ENCODE results near the gene HDAC9.

The HDAC9 gene

GRCh38 chr7:18889436-18889835 lies 393.9 kb downstream of the HDAC9 start:
- no peak for DNase-seq (ENCODE audit: low read depth, low spot score)
- TF ChIP-seq CTCF (IDR thresholded peaks at IDR 0.05; ENCODE audit: low read depth, low read length): no peak
- no peak overlapping the region for H3K4me3 ChIP-seq (ENCODE audit: low read depth, low read length)
- in situ Hi-C loops (cut with HindIII; ENCODE audit: low sequenced_read_pairs): no loop called here

- in situ Hi-C loops (cut with HindIII; ENCODE audit: low sequenced_read_pairs): no loop called here
- TF ChIP-seq CTCF (IDR thresholded peaks at IDR 0.05; ENCODE audit: low read depth, low read length): no peak
- H3K4me3 ChIP-seq (ENCODE audit: low read depth, low read length): no peak overlapping the region
- peak; percentile 47 for DNase-seq (ENCODE audit: low read depth, low spot score)
These were observed 394.6 kb downstream of the HDAC9 start for GRCh38 chr7:18890134-18890533.

GRCh38 chr7:18890885-18891621 lies 395.5 kb downstream of the HDAC9 start:
- in situ Hi-C loops (cut with HindIII; ENCODE audit: low sequenced_read_pairs): no loop called here
- TF ChIP-seq CTCF (IDR thresholded peaks at IDR 0.05; ENCODE audit: low read depth, low read length): no peak
- H3K4me3 ChIP-seq (ENCODE audit: low read depth, low read length): no peak overlapping the region
- DNase-seq (ENCODE audit: low read depth, low spot score): no peak

GRCh38 chr7:18893156-18893555 lies 397.6 kb downstream of the HDAC9 start:
- TF ChIP-seq CTCF (IDR thresholded peaks at IDR 0.05; ENCODE audit: low read depth, low read length): no peak
- no peak for DNase-seq (ENCODE audit: low read depth, low spot score)
- in situ Hi-C loops (cut with HindIII; ENCODE audit: low sequenced_read_pairs): no loop called here
- H3K4me3 ChIP-seq (ENCODE audit: low read depth, low read length): no peak overlapping the region

GRCh38 chr7:18894155-18894554 lies 398.6 kb downstream of the HDAC9 start:
- in situ Hi-C loops (cut with HindIII; ENCODE audit: low sequenced_read_pairs): no loop called here
- TF ChIP-seq CTCF (IDR thresholded peaks at IDR 0.05; ENCODE audit: low read depth, low read length): no peak
- no peak overlapping the region for H3K4me3 ChIP-seq (ENCODE audit: low read depth, low read length)
- DNase-seq (ENCODE audit: low read depth, low spot score): no peak

- TF ChIP-seq CTCF (IDR thresholded peaks at IDR 0.05; ENCODE audit: low read depth, low read length): no peak
- DNase-seq (ENCODE audit: low read depth, low spot score): peak; percentile 81
- in situ Hi-C loops (cut with HindIII; ENCODE audit: low sequenced_read_pairs): no loop called here
- no peak overlapping the region for H3K4me3 ChIP-seq (ENCODE audit: low read depth, low read length)
These were observed 399.9 kb downstream of the HDAC9 start for GRCh38 chr7:18895456-18895855.

All from astrocyte of the spinal cord (primary cell).